VCaP (cell line): ENCODE data around the gene ARHGAP22.
"Not testable (repeated sequence)": the region's sequence is repeated elsewhere in the genome, so short reads cannot be mapped to it uniquely, and the experiment has no call there.

Experiments
- H3K27ac ChIP-seq: fragments of 450-650 bp; 2 replicates; pipeline ENCODE4 v1.5.1; 2017
- CTCF ChIP-seq: fragments of 450-650 bp; conservative IDR thresholded peaks from 2 replicates; pipeline ENCODE4 v1.5.1; 2017; ENCODE audit warnings: mild to moderate bottlenecking, moderate library complexity

ARHGAP22 gene

GRCh38 chr10:48649349-48649944, 44.6 kb upstream of the ARHGAP22 start:
- H3K27ac ChIP-seq = no peak overlapping the region
- no peak for TF ChIP-seq CTCF

GRCh38 chr10:48648172-48648942, 43.5 kb upstream of the ARHGAP22 start:
- no peak for TF ChIP-seq CTCF
- no peak overlapping the region for H3K27ac ChIP-seq

GRCh38 chr10:48647073-48647472, 42.2 kb upstream of the ARHGAP22 start:
- H3K27ac ChIP-seq = not testable (repeated sequence)

- no peak for TF ChIP-seq CTCF
- no peak overlapping the region for H3K27ac ChIP-seq
These were observed 40.7 kb upstream of the ARHGAP22 start for GRCh38 chr10:48645600-48645999.

GRCh38 chr10:48641099-48641690, 36.3 kb upstream of the ARHGAP22 start:
- not testable (repeated sequence) for H3K27ac ChIP-seq

GRCh38 chr10:48640326-48640725, 35.5 kb upstream of the ARHGAP22 start:
- no peak for TF ChIP-seq CTCF
- no peak overlapping the region for H3K27ac ChIP-seq

GRCh38 chr10:48639632-48640031, 34.8 kb upstream of the ARHGAP22 start:
- no peak for TF ChIP-seq CTCF
- H3K27ac ChIP-seq = no peak overlapping the region

- TF ChIP-seq CTCF = no peak
- no peak overlapping the region for H3K27ac ChIP-seq
These were observed 34.1 kb upstream of the ARHGAP22 start for GRCh38 chr10:48638739-48639527.
